Mucosa of gallbladder (tissue), 1 donor: ENCODE results near the gene TMEM131L. TPM values are rescaled to one million over a fixed set of nuclear protein-coding genes. Genes with fewer than 3 reads are reported as not detected.
"Not testable (repeated sequence)": the region's sequence is repeated elsewhere in the genome, so short reads cannot be mapped to it uniquely, and the experiment has no call there.

Experiments
- DNase-seq: peaks from one replicate; pipeline ENCODE4 v3.0.0-alpha.2; 2020; ENCODE audit warnings: low spot score
- total RNA-seq: library from RNA; stranded (reverse); gene quantifications from one replicate; pipeline ENCODE4 v1.2.1, GENCODE V29; 2021
- donor health status: DM: no; HTN: no; CAD: no.

The TMEM131L gene
- total RNA-seq, 1 donor from 2014 or later: 11.7 TPM

- DNase-seq: no peak
Measured at GRCh38 chr4:153449338-153449737, 16.8 kb upstream of the TMEM131L start.

DNA sequence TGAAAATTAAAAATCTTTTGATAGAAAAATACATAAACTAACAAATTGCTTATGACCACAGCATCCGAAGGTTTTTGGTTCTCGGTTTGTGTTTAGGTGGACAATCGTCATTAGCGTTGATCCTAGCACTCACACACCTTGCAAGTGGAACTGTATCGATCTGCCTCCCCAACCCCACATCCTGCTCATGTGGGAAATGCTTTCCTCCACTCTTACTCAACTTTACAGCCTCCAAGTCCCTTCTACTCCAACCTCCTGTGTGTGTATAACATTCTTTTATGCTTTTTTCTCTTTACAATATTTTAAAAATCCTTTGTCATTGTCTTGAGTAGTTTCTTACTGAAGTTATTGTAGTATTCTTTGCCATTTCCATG, 15.6 kb upstream of the TMEM131L start:
- no peak for DNase-seq

DNA sequence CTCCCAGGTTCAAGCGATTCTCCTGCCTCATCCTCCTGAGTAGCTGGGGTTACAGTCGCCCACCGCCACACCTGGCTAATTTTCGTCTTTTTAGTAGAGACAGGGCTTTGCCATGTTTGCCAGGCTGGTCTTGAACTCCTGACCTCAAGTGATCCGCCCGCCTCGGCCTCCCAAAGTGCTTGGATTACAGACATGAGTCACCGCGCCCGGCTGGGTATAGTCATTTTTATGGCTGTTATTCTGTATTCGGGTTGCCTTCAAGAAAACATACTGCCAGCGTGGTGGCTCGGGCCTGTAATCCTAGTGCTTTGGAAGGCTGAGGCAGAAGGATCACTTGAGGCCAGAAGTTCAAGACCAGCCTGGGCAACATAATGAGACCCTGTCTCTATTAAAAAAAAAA, 15.0 kb upstream of the TMEM131L start:
- DNase-seq: not testable (repeated sequence)

GRCh38 chr4:153451911-153452657, 14.1 kb upstream of the TMEM131L start:
- DNase-seq: no peak

DNA sequence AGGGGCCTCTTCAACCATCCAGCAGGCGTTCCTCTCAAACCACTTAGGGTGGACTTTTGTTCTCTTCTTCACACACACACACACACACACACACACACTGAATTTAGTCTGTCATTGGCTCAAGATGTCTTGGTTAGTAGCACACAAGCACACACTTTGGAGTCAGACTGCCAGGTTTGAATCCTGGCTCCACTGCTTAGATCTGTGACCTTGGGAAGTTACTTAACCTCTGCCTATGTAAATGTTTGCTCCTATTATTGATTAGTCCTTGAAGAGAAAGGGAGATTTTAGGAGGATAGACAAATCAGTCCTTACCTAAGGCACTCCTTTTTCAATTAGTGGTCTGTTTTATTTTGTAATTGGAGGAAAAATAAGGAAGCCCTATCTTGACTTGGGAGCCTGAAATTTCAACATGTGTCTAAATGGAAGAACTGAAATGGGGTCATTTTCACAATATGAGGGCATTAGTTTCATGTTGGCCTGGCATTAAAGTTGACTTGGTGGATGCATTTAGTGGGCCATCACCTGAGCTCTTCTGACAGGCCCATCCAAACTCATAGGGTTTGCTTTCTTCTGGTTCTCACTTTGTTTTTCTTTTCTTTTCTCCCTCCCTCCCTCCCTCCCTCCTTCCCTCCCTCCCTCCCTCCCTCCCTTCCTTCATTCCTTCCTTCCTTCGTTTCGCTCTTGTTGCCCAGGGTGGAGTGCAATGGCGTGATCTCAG, 13.3 kb upstream of the TMEM131L start:
- DNase-seq: no peak

DNA sequence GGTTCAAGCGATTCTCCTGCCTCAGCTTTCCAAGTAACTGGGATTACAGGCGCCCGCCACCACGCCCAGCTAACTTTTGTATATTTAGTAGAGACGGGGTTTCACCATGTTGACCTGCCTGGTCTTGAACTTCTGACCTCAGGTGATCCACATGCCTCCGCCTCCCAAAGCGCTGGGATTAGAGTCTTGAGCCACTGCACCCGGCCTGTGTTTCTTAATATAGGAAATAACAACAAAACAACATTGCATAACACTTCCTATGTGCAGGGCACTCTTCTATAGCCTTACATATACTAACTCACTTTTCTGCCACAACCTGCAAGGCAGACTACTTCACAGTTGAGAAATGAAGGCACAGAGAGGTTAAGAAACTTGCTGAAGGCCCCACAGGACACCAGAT, 12.8 kb upstream of the TMEM131L start:
- no peak for DNase-seq

GRCh38 chr4:153458969-153459368, 7.2 kb upstream of the TMEM131L start:
- no peak for DNase-seq

DNA sequence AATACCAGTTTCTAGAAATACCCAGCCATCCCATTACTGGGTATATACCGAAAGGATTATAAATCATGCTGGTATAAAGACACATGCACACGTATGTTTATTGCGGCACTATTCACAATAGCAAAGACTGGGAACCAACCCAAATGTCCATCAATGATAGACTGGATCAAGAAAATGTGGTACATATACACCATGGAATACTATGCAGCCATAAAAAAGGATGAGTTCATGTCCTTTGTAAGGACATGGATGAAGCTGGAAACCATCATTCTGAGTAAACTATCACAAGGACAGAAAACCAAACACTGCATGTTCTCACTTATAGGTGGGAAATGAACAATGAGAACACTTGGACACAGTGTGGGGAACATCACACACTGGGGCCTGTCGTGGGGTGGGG, 4.6 kb upstream of the TMEM131L start:
- DNase-seq: not testable (repeated sequence)

- no peak for DNase-seq
Measured at GRCh38 chr4:153464068-153464467, 2.1 kb upstream of the TMEM131L start.

GRCh38 chr4:153465140-153465539, 1.0 kb upstream of the TMEM131L start:
- no peak for DNase-seq

DNA sequence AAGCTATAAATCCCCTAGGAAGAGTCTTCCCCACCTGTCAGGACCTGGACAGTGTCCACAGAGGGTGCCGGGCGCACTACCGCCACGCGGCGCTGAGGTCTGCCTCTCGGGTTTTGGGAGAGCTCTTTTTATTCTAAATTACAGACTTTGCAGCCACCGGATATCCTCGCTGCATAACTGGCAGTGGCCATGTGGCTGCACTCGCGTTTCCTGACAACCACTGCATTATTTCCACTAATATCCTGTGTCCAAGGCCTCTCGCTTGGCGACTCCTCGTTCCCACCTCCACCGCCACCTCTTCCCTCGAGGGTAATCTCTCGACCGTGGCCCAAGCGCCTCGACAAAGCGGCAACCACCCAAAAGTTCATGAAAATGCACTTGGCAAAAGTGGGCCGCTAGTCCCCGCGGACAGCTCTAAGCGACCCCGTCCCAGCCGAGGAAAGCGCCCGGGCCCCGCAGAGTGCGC, 512 bp upstream of the TMEM131L start:
- peak; percentile 40 for DNase-seq

DNA sequence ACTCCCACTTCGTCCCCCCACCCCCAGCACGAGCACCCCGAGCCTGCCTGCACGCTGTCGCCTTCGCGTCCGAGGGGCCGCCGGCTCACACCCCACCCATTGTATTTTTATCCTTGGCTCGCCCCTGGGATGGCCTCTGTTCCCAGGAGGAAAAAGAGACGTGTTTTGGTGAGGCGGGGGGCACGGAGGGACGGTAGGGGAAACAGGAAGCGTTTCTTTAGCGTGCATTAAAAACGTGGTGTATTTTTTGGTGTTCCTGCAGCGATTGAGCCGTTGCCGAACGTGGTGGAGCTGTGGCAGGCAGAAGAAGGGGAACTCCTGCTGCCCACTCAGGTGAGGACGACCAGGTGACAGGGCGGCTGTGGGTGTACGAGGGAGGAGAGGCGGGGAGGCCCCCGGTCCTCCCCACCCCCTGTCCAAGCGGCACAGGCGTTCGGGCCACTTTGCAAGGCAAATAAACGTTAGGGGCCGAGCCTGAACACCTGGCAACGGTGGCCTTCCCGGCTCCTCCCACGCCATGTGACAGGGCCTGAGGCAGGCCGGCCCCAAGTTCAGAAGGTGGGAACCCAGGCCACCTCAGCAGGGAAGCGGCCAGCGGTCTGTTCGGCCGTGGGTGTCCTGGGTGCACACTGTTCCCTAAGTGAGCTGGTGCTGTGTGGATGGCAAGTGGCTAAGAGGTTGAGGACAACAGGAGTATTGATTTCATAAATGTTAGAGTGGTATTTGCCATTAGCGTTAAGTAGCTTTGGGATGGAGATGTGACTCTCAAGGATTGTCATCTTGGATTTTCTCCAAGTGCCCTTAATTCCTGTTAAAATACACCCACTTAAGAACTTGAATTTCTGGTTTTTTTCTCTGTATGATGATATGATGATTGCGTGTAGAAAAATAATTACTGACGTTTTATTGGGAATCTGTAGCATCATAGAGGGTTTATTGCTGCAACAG, 1.1 kb downstream of the TMEM131L start:
- peak; percentile 48 for DNase-seq

DNA sequence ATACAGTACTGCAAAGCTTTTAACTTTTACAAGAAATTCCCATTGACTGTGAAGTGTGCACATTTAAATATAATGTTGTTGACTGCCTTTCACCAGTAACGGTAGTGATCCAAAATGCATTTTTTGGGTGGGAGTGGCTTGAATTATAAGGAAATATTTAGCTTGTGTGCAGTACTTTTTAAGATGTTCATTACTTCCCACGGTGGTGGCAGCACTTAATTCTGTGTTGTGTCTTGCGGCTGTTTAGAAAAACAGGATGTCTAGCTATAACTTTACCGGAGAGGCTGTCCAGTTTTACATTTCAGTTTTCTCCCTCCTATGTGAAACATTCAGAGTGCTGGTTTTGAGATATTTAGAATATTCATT, 1.7 kb downstream of the TMEM131L start:
- no peak for DNase-seq

DNA sequence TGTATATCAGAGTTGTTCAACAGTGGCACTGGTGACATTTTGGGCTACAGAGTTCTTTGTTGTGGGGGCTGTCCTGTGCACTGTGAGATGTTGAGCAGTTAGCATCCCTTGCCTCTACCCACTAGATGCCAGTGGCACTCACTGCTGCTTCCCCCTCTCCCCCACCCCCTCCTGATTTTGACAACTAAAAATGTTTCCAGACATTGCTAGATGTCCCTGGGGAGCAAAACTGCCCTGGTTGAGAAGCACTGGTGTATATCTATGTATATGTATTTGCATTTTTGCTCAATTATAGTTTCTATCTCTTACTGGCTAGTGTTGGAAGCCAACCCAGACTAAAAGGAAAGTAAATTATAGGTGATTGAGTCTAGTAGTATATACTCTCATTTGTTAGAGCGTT, 2.4 kb downstream of the TMEM131L start:
- no peak for DNase-seq

GRCh38 chr4:153469031-153469430, 2.9 kb downstream of the TMEM131L start:
- DNase-seq: no peak

DNA sequence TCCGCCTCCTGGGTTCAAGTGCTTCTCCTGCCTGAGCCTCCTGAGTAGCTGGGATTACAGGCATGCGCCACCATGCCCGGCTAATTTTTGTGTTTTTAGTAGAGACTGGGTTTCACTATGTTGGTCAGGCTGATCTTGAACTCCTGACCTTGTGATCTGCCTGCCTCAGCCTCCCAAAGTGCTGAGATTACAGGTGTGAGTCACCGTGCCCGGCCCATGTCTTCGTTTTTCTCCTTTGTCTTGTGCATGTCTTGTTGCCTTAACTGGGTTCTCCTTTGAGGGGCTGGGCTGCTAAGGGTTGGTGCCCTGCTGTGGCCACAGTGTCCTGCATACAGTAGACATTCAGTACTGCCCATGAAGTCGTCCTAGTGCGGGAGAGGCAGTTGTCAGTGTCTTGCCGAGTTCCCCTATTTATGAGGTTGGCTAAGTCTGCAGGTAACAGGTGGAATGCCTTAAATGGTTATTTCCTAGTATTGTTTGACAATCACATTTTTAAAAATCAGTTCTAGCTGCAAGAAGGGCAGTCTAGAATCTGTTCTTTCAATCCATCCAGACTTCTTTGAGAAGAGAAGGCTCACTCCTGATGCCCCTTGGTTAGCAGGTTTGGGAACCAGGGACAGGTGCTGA, 5.0 kb downstream of the TMEM131L start:
- DNase-seq: not testable (repeated sequence)

DNA sequence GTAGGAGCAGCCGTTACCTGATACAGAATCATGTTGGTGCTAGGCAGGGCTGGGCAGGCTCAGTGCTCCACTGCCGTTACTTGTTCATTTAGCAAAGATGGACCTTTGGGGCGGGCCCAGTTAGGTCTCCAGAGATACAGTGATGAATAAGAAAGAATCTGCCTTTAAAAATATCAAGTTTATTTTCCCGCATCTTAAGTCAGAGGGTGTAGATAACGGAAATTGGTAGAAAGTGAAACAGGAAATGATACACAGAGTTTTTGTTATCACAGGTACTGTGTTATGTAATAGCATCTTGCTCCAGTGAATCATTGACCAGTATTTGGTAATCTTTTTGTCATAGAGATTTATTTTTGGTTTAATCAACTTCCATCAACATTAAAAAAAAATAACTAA, 5.5 kb downstream of the TMEM131L start:
- DNase-seq: no peak

DNA sequence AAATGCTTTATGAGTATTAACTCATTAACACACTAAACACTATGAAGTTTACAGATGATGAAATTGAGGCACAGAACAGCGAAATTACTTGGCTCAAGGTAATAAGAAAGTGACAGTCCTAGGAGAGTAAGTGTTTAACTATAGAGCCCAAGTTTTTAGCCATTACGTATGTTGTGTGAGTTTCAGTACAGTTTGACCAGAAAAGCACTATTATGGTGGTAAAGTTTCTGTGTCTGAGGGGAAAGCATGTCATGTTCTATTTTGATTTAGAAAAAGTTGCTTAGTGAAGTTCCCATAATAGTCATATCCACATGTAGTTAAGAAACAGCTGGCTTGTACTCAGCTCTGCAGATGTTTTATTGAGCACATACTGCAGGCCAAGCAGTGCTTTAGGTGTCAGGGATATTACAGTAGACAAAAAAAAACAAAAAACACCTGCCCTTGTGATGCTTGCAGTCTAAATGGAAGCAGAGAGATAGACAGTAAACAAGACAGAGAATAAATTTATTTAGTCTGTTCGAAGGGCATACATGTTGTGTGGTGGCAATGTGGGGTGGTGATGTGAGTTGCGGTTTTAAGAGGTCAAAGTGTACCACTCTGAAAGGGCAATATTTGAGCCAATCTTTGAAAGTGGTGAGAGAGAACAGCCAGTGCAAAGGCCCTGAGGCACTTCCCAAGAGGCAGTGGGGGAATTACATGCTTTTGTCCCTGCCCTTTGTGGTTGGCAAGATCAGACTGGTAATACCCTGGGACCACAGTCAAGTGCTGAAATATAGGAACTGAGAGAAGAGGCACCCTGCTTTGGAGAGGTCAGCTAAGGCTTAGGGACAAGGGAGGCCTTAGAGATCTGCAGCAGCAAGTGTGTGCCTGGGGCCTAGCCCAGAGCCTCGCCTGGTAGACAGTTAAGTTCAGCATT, 6.2 kb downstream of the TMEM131L start:
- DNase-seq: no peak

DNA sequence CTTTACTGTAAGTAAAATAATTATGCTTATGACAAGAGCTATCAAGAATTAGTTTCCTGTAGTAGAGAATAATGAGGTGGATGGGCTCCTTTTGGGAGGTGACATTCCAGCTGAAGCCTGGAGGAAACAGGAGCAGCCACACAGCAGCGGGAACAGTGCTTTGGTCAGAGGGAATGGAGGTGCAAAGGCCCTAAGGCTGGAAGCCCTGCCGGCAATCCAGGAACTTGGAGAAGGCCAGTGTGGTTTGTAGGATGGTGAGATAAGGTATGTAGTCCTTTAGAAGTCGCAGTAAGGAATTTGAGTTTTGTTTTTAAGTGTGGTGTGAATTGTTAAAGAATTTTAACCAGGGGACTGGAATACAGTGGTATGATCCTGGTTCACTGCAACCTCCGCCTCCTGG, 8.1 kb downstream of the TMEM131L start:
- DNase-seq: no peak

DNA sequence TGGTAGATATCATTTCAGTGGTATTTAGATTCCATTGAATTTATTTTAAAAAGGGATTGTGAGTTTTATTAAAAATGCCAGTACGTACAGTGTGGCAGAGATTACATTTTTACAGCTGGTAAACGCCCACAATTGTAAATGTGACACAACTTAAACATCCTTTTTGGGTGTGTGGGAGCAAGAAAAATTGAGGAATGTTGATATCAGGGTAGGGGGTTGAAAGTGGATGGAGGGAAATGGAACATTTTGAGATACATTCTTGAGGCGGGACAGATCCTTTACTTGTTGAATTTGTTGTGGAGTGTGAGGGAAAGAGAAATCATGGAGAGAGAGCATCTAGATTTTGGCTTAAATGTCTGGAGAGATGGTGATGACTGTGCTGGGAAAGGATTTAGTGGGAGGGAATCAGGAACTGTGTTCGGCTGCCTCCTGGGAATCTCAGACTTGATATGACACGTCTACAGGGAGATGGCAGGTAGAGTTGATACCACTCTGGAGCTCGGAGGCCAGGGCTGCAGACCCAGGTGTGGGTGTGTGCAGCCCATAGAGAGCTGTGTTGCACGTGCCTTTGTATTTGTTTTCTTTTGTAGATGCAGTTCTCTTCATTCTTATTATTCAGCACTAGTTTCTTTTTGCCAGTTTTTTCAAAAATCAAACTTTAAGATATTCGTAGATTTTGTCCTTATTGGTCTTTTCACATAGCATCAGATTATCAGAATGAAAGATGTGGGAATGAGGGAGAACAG, 10.8 kb downstream of the TMEM131L start:
- DNase-seq: no peak
